Activated CD8-positive, alpha-beta T cell treated with anti-CD3 and anti-CD28 coated beads for 36 hours (primary cell): Measurements from ENCODE around the gene ARRDC5. TPM values are rescaled to one million over a fixed set of nuclear protein-coding genes. Genes with fewer than 3 reads are reported as not detected.

Experiments
- ATAC-seq: fragments of 200-7000 bp; cut with Tn5 transposase; one replicate; pipeline ENCODE4 v1.10.0; 2021; ENCODE audit warnings: mild to moderate bottlenecking, moderate library complexity
- CTCF ChIA-PET: fragments of 350-600 bp; sonication (Branson Sonifier 250); formaldehyde crosslinking; loops from one replicate; lab custom pipeline; 2021; ENCODE audit warnings: antibody characterized with exemption; lab: Charles Lee
- POLR2A ChIA-PET: fragments of 350-600 bp; sonication (Branson Sonifier 250); formaldehyde crosslinking; loops from one replicate; lab custom pipeline; 2021; ENCODE audit warnings: antibody characterized with exemption; lab: Charles Lee
- DNase-seq: peaks from one replicate; pipeline ENCODE4 v3.0.0-alpha.2; 2020
- H3K27ac Mint-ChIP-seq: one replicate; pipeline ENCODE4 v1.8.0; 2021; ENCODE audit warnings: mild to moderate bottlenecking, mixed read lengths
- H3K27me3 Mint-ChIP-seq: one replicate; pipeline ENCODE4 v1.8.0; 2021; ENCODE audit warnings: mixed read lengths
- H3K36me3 Mint-ChIP-seq: one replicate; pipeline ENCODE4 v1.8.0; 2021; ENCODE audit warnings: low read depth, mixed read lengths
- H3K4me1 Mint-ChIP-seq: one replicate; pipeline ENCODE4 v1.8.0; 2021; ENCODE audit warnings: low read depth, mixed read lengths
- H3K4me3 Mint-ChIP-seq: one replicate; pipeline ENCODE4 v1.8.0; 2021; ENCODE audit warnings: mild to moderate bottlenecking, moderate library complexity, mixed read lengths
- H3K9me3 Mint-ChIP-seq: one replicate; pipeline ENCODE4 v1.8.0; 2021; ENCODE audit warnings: mixed read lengths
- CTCF ChIP-seq: fragments of 200-600 bp; IDR thresholded peaks from one replicate; pipeline ENCODE4 v1.8.0; 2022; ENCODE audit warnings: antibody characterized with exemption, mild to moderate bottlenecking
- intact Hi-C: fragments of 100-400 bp; cut with micrococcal nuclease; formaldehyde crosslinking; loops from one replicate; pipeline ENCODE4 v1.10.0; 2022
- total RNA-seq, 2 experiments: library from RNA; stranded (reverse); gene quantifications; one replicate each; pipeline ENCODE4 v1.2.3, GENCODE V29; 2021

The ARRDC5 gene
- total RNA-seq, 2 experiments from 2014 or later = 0.18 to 0.20 TPM

- ATAC-seq (peak; percentile 65), DNase-seq (peak; percentile 90)
- H3K27me3 Mint-ChIP-seq = no peaks in the 10 kb centered on the region
- H3K4me3 Mint-ChIP-seq = peak overlapping the region; percentile 77
- H3K4me1 Mint-ChIP-seq = peaks cover 57% of the 10 kb centered on the region
- H3K27ac Mint-ChIP-seq = peak overlapping the region; percentile 87
- POLR2A ChIA-PET = interaction anchor here (0.5 to 8.5 kb wide), 9 partner anchors 8 to 219 kb away, joined by 3 to 82 read pairs (median 4); partner anchors contain the start of gene PLIN3
- no peak for TF ChIP-seq CTCF
- peaks cover 80% of the 10 kb centered on the region for H3K36me3 Mint-ChIP-seq
- no peaks in the 10 kb centered on the region for H3K9me3 Mint-ChIP-seq
- CTCF ChIA-PET = interaction anchor here (6.6 to 8.3 kb wide), 2 partner anchors 45 to 104 kb away, joined by 65 to 110 read pairs; partner anchors contain the start of gene PLIN3
- intact Hi-C loops = loop anchor here (5.0 kb wide), 1 partner anchor 43 kb away; no protein-coding TSS in a partner anchor
These were observed 12.2 kb upstream of the ARRDC5 start for GRCh38 chr19:4914736-4915501.

- peaks cover 57% of the 10 kb centered on the region for H3K4me1 Mint-ChIP-seq
- DNase-seq (peak; percentile 75), ATAC-seq (no peak)
- H3K4me3 Mint-ChIP-seq = peak overlapping the region; percentile 77
- ChIA-PET POLR2A (interaction anchor here (0.5 to 8.5 kb wide), 11 partner anchors 9 to 709 kb away, joined by 3 to 82 read pairs (median 4); partner anchors contain the start of genes KDM4B, PLIN3, SAFB and SAFB2), CTCF (interaction anchor here (1.1 to 8.3 kb wide), 3 partner anchors 44 to 103 kb away, joined by 3 to 110 read pairs (median 65); partner anchors contain the start of gene PLIN3)
- no peaks in the 10 kb centered on the region for H3K27me3 Mint-ChIP-seq
- intact Hi-C loops = loop anchor here (5.0 kb wide), 1 partner anchor 42 kb away; no protein-coding TSS in a partner anchor
- H3K27ac Mint-ChIP-seq = peak overlapping the region; percentile 87
- H3K9me3 Mint-ChIP-seq = no peaks in the 10 kb centered on the region
- no peak for TF ChIP-seq CTCF
- peaks cover 76% of the 10 kb centered on the region for H3K36me3 Mint-ChIP-seq
These were observed 11.5 kb upstream of the ARRDC5 start for GRCh38 chr19:4913996-4914735.

GRCh38 chr19:4911786-4912672 is 9.3 kb upstream of the ARRDC5 start:
- Mint-ChIP-seq H3K27me3 (no peaks in the 10 kb centered on the region), H3K27ac (peak overlapping the region; percentile 87), H3K4me3 (peak overlapping the region; percentile 95), H3K9me3 (no peaks in the 10 kb centered on the region), H3K36me3 (peaks cover 65% of the 10 kb centered on the region), H3K4me1 (peaks cover 64% of the 10 kb centered on the region)
- ChIA-PET POLR2A (interaction anchor here (1.0 to 8.5 kb wide), 13 partner anchors 9 to 779 kb away, joined by 3 to 82 read pairs (median 4); partner anchors contain the start of genes KDM4B, PLIN3, SAFB and SAFB2), CTCF (interaction anchor here (0.8 to 8.3 kb wide), 11 partner anchors 37 to 778 kb away, joined by 3 to 110 read pairs (median 5); partner anchors contain the start of genes FEM1A, KDM4B, PLIN3 and RPL36)
- ATAC-seq (peak; percentile 18), DNase-seq (peak; percentile 83)
- peak; percentile 70 for TF ChIP-seq CTCF
- intact Hi-C loops = loop anchor here (5.0 kb wide), 1 partner anchor 40 kb away; no protein-coding TSS in a partner anchor

GRCh38 chr19:4911314-4911713 is 8.6 kb upstream of the ARRDC5 start:
- intact Hi-C loops = loop anchor here (5.0 kb wide), 1 partner anchor 39 kb away; no protein-coding TSS in a partner anchor
- Mint-ChIP-seq H3K4me3 (peak overlapping the region; percentile 95), H3K4me1 (peaks cover 58% of the 10 kb centered on the region), H3K36me3 (peaks cover 60% of the 10 kb centered on the region), H3K27ac (peak overlapping the region; percentile 87), H3K9me3 (no peaks in the 10 kb centered on the region), H3K27me3 (no peaks in the 10 kb centered on the region)
- ATAC-seq (no peak), DNase-seq (no peak)
- CTCF ChIA-PET = interaction anchor here (0.8 to 8.3 kb wide), 9 partner anchors 36 to 779 kb away, joined by 3 to 110 read pairs (median 5); partner anchors contain the start of genes FEM1A, PLIN3 and RPL36
- POLR2A ChIA-PET = interaction anchor here (1.0 to 8.5 kb wide), 11 partner anchors 9 to 780 kb away, joined by 3 to 82 read pairs (median 5); partner anchors contain the start of genes KDM4B, PLIN3, SAFB and SAFB2
- no peak for TF ChIP-seq CTCF
